Stimulated activated CD4-positive, alpha-beta T cell treated with anti-CD3 and anti-CD28 coated beads, Interleukin-2, amount 100 ng/mL, for 48 hours (primary cell): ENCODE data around the gene RNF145.
"Not testable (repeated sequence)": the region's sequence is repeated elsewhere in the genome, so short reads cannot be mapped to it uniquely, and the experiment has no call there.

Source experiments
- DNase-seq, 2 donors: peaks; one replicate each; pipeline ENCODE4 v3.0.0-alpha.2; 2020

RNF145 gene

GRCh38 chr5:159152876-159153275 lies 56.5 kb downstream of the RNF145 start:
- no peak for DNase-seq

GRCh38 chr5:159149085-159149484 lies 60.3 kb downstream of the RNF145 start:
- DNase-seq: no peak

GRCh38 chr5:159147976-159148375 lies 61.4 kb downstream of the RNF145 start:
- DNase-seq: no peak

GRCh38 chr5:159146839-159147238 lies 62.5 kb downstream of the RNF145 start:
- DNase-seq: no peak

GRCh38 chr5:159145160-159145559 lies 64.2 kb downstream of the RNF145 start:
- DNase-seq: not testable (repeated sequence)

GRCh38 chr5:159139802-159140201 lies 69.6 kb downstream of the RNF145 start:
- no peak for DNase-seq

- DNase-seq: no peak
These were observed 73.3 kb downstream of the RNF145 start for GRCh38 chr5:159135896-159136531.

GRCh38 chr5:159133041-159133741 lies 76.2 kb downstream of the RNF145 start:
- DNase-seq: no peak

GRCh38 chr5:159132429-159133040 lies 76.8 kb downstream of the RNF145 start:
- DNase-seq: no peak

GRCh38 chr5:159131951-159132350 lies 77.4 kb downstream of the RNF145 start:
- DNase-seq: no peak

GRCh38 chr5:159130871-159131270 lies 78.5 kb downstream of the RNF145 start:
- no peak for DNase-seq

- DNase-seq: no peak
These were observed 81.2 kb downstream of the RNF145 start for GRCh38 chr5:159128070-159128541.

GRCh38 chr5:159123700-159124099 lies 85.7 kb downstream of the RNF145 start:
- DNase-seq: no peak

GRCh38 chr5:159123189-159123588 lies 86.2 kb downstream of the RNF145 start:
- no peak for DNase-seq

GRCh38 chr5:159121061-159121460 lies 88.3 kb downstream of the RNF145 start:
- DNase-seq: no peak

- DNase-seq: no peak
These were observed 88.9 kb downstream of the RNF145 start for GRCh38 chr5:159120446-159120845.

- not testable (repeated sequence) for DNase-seq
These were observed 89.5 kb downstream of the RNF145 start for GRCh38 chr5:159119842-159120241.

- not testable (repeated sequence) for DNase-seq
These were observed 90.2 kb downstream of the RNF145 start for GRCh38 chr5:159118958-159119659.

GRCh38 chr5:159113405-159113804 lies 95.9 kb downstream of the RNF145 start:
- no peak for DNase-seq

- no peak for DNase-seq
These were observed 96.9 kb downstream of the RNF145 start for GRCh38 chr5:159112436-159112835.
